Measurements from ENCODE around the gene IQCK. TPM values are rescaled to one million over a fixed set of nuclear protein-coding genes. Genes with fewer than 3 reads are reported as not detected.

IQCK gene
- polyA plus RNA-seq, 1 experiment = 4.5 TPM

DNA sequence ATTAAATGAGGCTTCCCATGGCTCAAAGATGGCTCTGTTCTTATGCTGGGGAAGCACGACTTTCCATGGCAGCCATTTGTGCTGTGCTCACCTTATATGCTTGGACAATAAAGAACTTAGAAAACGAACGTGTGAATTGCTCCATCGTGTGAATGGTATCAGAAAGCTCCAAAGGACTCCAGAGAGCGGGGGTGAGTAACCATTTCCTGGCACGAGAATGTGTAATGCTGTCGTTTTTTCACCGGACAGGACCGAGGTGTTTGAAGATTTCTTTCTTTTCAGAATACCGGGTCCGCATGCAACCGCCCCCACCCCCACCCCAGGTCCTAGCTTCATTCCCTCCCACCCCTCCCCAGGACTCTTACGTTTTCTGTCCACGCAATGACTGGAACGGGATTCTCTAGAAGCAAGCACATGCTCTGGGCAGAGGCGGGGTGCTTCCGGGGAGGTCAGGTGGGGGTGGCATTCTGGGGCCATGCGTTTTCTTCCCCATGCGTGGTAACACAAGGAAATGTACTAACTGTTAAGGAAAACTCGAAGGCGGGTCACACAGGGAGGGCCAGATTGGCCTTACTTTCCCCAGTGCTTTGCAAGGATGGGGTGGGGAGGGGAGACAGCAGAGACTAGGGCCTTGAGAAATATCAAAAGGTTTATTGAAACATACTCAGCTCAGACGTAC lies 140.4 kb downstream of the IQCK start:
- H3K27me3 ChIP-seq (ENCODE audit: control insufficient read depth, insufficient read depth, low read length) = no peaks in the 10 kb centered on the region
- no peaks in the 10 kb centered on the region for H3K36me3 ChIP-seq (ENCODE audit: control insufficient read depth, insufficient read depth, low read length)
- CTCF ChIA-PET = interaction anchor here (0.6 to 1.3 kb wide), 2 partner anchors 12 to 28 kb away, joined by 3 to 4 read pairs; no protein-coding TSS in a partner anchor
- no peak for DNase-seq (ENCODE audit: low read depth)
- POLR2A ChIA-PET = no interaction called here
- TF ChIP-seq, protein P1, sequence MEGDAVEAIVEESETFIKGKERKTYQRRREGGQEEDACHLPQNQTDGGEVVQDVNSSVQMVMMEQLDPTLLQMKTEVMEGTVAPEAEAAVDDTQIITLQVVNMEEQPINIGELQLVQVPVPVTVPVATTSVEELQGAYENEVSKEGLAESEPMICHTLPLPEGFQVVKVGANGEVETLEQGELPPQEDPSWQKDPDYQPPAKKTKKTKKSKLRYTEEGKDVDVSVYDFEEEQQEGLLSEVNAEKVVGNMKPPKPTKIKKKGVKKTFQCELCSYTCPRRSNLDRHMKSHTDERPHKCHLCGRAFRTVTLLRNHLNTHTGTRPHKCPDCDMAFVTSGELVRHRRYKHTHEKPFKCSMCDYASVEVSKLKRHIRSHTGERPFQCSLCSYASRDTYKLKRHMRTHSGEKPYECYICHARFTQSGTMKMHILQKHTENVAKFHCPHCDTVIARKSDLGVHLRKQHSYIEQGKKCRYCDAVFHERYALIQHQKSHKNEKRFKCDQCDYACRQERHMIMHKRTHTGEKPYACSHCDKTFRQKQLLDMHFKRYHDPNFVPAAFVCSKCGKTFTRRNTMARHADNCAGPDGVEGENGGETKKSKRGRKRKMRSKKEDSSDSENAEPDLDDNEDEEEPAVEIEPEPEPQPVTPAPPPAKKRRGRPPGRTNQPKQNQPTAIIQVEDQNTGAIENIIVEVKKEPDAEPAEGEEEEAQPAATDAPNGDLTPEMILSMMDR (IDR thresholded peaks at IDR 0.05; ENCODE audit: insufficient read depth, low read depth, low read length) = no peak
- H3K4me3 ChIP-seq (ENCODE audit: low read depth, low read length) = no peak overlapping the region

GRCh38 chr16:19859166-19859565 lies 141.1 kb downstream of the IQCK start:
- TF ChIP-seq, protein P1 (IDR thresholded peaks at IDR 0.05; ENCODE audit: insufficient read depth, low read depth, low read length) = no peak
- Histone ChIP-seq H3K4me3 (ENCODE audit: low read depth, low read length) (no peak overlapping the region), H3K27me3 (ENCODE audit: control insufficient read depth, insufficient read depth, low read length) (no peaks in the 10 kb centered on the region), H3K36me3 (ENCODE audit: control insufficient read depth, insufficient read depth, low read length) (no peaks in the 10 kb centered on the region)
- ChIA-PET CTCF (interaction anchor here (0.6 kb wide), 1 partner anchor 12 kb away, joined by 3 read pairs; no protein-coding TSS in a partner anchor), POLR2A (no interaction called here)
- no peak for DNase-seq (ENCODE audit: low read depth)

DNA sequence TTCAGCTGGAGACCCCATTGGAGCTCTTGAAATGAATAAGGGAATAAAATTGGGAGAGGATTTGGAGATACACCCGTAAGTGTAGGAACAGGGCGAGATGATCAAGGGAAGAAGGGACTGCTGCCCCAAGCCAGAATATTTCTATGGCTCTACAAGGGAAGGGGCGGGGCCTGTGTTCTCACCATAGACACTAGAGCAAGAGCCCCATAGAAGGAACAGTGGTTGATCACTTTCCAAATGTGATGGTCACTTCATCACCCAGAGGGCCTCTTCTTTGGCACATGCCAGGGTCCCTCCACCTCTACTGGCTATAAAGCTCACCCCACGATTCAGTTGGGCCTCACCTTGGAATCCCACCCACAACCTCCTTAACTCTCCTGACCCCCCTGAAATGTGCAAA lies 141.5 kb downstream of the IQCK start:
- CTCF ChIA-PET = no interaction called here
- no peaks in the 10 kb centered on the region for H3K27me3 ChIP-seq (ENCODE audit: control insufficient read depth, insufficient read depth, low read length)

GRCh38 chr16:19860166-19861041 lies 142.3 kb downstream of the IQCK start:
- Histone ChIP-seq H3K36me3 (ENCODE audit: control insufficient read depth, insufficient read depth, low read length) (no peaks in the 10 kb centered on the region), H3K4me3 (ENCODE audit: low read depth, low read length) (no peak overlapping the region), H3K27me3 (ENCODE audit: control insufficient read depth, insufficient read depth, low read length) (no peaks in the 10 kb centered on the region)
- TF ChIP-seq, protein P1 (IDR thresholded peaks at IDR 0.05; ENCODE audit: insufficient read depth, low read depth, low read length) = no peak
- POLR2A ChIA-PET = no interaction called here
- DNase-seq (ENCODE audit: low read depth) = no peak
- CTCF ChIA-PET = no interaction called here

More for the DNA sequence above, 141.5 kb downstream of the IQCK start:
- TF ChIP-seq, protein P1 (IDR thresholded peaks at IDR 0.05; ENCODE audit: insufficient read depth, low read depth, low read length) = no peak
- Histone ChIP-seq H3K4me3 (ENCODE audit: low read depth, low read length) (no peak overlapping the region), H3K36me3 (ENCODE audit: control insufficient read depth, insufficient read depth, low read length) (no peaks in the 10 kb centered on the region)
- no peak for DNase-seq (ENCODE audit: low read depth)
- POLR2A ChIA-PET = no interaction called here

DNA sequence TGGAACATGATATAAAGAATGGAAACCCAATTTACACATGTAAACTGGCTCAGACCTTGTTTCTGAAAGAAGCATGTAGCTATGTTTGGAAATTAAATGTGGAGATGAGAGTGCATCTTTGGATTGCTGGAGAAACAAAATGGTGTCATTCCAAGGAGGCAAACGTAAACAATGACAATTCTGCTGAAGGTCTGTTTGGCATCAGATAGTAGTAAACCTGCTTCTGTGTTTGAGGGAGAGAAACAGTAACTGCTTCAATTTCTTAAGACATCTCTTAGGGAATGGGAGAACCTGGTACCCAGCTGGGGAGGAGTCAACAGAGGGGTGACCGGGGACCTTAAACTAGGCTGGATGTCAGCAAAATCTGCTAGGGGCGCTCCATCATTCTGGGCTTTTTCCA lies 143.1 kb downstream of the IQCK start:
- ChIA-PET CTCF (no interaction called here), POLR2A (no interaction called here)
- Histone ChIP-seq H3K4me3 (ENCODE audit: low read depth, low read length) (no peak overlapping the region), H3K36me3 (ENCODE audit: control insufficient read depth, insufficient read depth, low read length) (no peaks in the 10 kb centered on the region), H3K27me3 (ENCODE audit: control insufficient read depth, insufficient read depth, low read length) (no peaks in the 10 kb centered on the region)
- TF ChIP-seq, protein P1 (IDR thresholded peaks at IDR 0.05; ENCODE audit: insufficient read depth, low read depth, low read length) = no peak
- DNase-seq (ENCODE audit: low read depth) = no peak

Data from BJ (cell line).